NCI-H82 (cell line): ENCODE data around the gene HGD.
A peak's percentile ranks its signal among the peaks of the same experiment; 100 is the strongest.

ENCODE experiments used
- DNase-seq: peaks from one replicate; lab custom pipeline; 2025; lab: John Stamatoyannopoulos, UW

The HGD gene

DNA sequence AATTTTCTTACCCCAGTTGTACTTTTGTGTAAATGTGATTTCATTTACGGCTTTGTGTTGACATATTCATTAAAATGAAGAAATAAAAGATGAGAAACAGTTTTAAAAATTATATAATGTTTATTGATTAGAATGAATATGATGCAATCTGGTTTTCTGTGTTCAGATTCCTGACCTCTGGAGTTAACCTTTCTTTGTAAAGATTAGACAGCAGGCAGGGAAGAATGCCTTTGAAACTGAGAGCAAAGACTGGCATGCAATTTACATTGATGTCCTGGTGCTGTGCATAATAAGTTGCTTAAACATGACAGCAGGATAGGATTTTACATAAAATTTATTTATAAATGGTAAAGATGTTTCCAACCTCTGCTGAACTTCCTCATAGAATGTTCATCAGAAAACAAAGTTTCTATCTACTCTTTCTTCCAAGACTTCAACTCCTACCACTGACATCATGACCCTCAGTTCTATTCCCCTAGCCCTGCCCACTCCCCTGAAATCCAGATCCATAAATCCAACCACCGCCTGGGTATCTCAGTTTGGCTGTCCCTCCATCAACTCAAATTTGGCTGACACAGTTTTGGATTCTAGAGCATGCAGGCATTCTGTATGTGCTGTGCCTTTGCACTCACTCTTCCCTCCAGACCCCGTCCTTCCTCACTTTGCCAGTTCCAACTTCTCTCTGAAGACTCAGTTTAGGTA, 1.7 kb downstream of the HGD start:
- DNase-seq = no peak

DNA sequence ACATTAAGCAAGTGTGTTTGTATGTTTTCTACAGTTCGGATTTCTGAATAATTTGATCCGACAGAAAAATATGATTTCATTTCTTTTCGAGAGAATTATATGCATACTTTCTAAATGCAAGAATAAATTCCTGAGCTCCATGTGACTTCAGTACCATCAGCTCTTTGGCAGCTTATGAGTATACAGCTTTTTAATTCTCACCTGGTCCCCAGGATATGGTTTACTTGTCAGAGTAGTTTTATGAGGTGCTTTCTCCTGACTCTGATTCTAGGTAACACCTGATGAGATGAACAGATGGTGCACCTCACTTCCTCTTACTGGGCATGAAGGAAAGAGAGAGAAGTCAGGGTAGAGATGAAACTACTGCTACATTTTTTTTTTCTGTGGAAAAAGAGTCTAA, 3.1 kb downstream of the HGD start:
- DNase-seq = peak; percentile 14

DNA sequence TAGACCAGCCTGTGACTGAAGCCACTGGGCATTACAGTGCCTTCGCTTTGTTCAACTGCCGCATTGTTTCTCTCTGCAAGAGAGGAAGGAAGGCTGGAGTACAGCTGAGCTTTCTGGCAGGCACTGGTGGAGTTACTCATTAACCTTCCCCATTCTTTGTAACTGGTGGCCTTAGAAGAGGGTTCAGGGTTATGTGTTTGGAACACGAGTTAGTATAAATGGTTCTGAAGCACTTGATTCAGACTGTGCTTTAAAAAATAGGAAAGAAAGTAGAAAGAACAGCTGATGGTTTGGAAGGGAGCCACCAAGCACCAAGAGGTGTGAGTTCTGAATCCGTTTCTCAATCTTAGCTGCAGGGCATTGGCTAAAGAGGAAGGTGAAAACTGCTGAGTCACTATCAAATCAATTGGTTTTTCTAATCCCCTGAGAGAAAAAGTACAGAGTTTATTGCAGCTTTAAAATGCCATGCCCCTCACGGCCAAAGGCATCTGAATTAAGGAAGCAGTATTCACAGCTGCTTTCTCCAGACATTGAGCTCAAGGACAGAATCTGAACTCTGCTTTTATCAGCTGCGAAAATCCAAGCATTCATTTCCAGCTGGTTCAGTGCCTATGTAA, 3.6 kb downstream of the HGD start:
- peak; percentile 64 for DNase-seq

DNA sequence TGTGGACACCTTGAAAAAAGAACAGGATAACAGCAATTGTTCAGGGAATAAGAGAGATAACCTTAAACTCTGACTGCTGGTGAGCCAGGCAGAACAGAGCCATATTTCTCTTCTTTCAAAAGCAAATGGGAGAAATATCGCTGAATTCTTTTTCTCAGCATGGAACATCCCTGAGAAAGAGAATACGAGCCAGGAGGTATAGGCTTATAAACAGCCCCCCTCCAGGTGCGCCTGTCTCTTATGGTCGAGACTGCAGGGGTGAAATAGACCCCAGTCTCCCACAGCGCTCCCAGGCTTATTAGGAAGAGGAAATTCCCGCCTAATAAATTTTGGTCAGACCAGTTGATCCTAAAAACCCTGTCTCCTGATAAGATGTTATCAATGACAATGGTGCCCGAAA, 4.8 kb downstream of the HGD start:
- DNase-seq = peak; percentile 69

DNA sequence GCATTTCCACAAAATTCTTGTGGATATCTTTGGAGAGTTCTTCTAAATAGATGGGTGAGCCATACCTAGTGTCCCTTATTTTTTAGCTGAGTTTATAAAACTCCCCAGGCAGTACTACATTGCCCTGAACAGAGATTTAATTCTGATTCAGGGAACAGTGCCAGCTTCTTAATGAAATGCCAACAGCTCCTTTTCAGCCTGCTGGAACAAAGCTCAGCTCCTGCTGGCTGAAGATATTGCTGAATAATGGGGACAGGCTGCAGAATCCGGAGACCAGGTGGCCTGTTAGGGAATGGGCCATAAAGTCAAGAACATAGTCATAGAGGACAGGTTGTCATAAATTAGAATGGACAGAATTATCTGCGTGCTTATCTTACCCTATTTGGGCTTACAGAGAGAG, 8.9 kb downstream of the HGD start:
- DNase-seq = peak; percentile 42

DNA sequence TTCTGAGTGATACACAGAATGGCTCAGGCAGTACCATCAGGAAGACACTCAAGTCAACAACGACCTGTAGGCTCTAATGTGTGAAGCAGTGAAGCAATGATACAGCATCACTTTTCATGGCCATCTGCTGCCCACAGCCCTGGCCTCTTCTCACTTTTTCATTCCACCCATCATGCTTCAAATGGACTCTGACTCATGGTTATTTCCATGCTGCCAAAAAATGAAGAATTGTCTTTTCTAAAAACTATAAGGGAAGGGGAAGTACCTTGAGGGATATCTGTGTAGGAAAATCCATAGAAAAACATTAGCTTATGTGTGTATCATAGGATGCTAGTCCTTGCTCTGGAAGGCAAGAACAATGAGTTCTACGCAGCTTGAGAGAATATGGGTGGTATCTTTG, 11.5 kb downstream of the HGD start:
- DNase-seq = no peak

DNA sequence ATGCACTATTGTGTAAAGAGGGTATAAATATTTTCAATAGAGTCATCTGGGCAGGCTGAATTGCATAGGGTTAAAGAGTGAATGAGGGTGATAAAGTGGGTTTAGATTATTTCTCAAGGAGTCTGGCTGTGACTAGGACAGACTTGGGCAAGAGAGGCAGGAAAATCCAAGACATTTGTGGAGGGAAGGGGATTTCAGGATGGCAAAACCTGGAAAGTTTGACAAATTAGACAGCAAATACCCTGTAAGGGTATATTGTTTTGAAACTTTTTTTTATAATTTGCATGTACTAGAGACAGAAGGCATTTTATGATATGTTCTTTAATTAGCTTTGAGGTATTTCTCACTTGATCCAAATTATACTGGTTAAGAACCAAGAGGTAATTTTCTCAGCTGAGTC, 17.1 kb downstream of the HGD start:
- DNase-seq = no peak

DNA sequence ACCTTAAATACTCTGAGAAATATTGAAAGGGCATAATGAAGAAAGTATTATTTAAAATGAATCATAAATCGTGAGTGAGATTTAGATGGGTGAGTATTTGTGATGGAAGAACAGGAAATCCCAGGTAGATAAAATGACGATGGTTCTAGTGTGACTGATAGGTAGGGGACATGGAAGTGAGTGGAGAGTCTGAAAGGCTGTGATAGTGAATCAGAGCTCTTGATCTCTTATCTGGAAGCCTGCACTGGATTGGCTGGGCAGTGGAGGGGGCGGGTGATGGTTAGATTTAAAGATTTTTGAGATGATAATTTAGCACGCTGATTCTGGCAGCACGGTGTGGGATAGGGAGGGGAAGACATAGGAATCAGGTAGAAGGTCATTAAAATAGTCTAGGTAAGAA, 20.1 kb downstream of the HGD start:
- DNase-seq = no peak

DNA sequence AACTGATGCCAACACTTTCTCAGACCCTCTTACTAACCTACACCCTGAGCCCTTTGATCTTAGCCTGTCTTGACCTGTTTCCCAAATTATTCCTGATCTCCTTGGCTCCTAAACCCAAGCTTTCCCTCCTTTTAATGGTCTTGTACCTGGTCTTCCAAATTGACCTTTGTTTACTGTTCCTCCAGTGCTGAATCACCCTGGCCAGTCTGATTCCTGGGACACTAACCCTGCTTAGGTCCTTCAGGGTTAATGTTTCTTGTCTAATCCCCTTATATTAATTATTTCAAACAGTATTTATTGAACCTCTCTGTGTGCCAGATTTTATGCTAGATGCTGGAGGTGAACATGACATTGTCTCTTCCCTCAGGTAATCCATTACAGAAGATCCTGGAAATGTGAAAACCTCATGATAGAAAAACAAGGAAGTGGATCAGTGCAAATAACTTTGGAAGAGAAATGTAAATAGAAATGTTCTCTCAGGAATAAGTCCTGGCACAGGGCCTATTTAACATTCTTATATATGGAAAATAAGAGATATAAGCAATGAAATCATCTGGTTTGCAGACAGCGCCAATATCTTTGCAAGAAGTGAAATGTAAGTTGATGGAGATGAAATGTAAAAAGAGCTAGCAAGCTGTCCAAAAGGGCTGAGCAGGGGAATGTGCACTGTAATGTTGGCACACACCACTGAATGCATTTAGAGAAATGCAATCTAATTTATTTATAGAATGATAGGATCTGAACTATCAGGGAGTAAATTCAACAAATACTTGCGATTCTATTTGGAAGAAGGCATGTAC, 20.7 kb downstream of the HGD start:
- no peak for DNase-seq

DNA sequence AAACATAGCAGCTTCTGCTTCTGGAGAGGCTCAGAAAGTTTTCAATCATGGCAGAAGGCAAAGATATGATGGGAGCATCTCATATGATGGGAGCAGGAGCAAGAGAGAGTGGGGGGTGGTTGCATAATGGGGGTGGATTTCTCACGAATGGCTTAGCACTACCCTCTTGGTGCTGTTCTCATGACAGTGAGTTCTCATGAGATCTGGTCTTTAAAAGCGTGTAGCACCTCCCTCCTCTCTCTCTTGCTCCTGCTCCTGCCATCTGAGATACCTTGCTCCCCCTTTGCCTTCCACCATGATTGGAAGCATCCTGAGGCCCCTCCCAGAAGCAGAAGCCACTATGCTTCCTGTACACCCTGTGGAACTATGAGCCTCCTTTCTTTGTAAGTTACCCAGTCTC, 22.2 kb downstream of the HGD start:
- DNase-seq = no peak

DNA sequence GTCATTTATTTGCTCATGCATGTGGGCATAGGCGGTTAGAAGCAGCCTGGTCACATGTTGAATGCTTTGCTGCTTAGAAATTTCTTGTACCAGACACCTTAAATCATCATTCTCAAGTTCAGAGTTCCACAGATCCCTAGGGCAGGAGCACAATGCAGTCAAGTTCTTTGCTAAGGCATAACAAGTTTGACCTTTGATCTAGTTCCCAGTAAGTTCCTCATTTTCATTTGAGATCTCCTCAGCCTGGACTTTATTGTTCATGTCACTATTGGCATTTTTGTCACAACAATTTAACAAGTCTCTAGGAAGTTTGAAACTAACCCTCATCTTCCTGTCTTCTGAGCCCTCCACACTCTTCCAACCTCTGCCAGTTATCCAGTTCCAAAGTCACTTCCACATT, 22.8 kb downstream of the HGD start:
- DNase-seq = no peak

DNA sequence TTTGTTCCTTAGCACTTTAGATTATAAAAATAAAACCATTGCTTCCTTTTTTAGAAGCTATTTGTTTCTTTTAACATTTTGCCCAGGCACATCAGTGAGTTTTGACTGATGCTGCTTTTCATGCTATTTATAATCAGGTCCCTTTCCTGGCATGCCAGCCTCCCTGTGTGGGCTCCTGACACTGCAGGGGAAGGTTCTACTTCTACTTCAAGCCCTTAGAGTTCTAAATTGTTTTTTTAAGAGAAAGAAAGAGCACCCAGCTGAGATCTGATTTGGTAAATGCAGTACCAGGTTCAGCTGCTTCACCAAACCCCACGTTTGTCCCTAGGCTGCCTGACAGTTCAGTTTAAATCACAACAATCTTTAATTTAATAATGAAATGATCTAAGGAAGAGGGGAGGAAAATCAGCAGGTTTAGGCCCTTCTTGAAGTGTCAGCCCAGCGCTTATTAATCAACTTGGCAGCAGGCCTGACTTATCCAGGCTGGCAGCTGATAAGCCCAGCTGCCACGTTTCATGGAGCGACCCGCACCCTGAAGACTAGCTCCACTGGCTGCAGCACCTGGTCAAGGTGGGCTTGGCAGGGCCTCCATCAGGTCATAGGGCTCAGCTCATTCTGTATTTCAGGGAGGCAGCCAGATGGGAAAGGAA, 29.0 kb downstream of the HGD start:
- DNase-seq = peak; percentile 92

DNA sequence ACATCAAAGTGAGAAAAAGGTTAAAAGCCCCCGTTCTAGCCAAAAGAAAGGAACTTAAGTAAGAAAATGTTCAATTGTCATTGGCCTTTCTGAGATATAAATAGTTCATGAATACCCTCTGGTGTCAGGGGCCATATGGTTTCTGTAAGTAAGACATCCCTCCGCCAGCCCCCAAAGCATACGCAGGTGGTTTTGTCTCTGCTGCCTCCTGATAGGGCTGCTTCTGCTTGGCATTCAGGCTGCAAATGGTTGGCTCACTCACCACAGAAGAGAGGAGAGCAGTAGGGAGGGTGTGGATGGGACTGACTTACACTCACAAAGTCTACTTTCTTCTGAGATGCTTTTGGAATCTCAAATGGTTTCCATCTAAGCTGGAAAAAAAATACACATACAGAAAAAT, 29.8 kb downstream of the HGD start:
- DNase-seq = peak; percentile 90

DNA sequence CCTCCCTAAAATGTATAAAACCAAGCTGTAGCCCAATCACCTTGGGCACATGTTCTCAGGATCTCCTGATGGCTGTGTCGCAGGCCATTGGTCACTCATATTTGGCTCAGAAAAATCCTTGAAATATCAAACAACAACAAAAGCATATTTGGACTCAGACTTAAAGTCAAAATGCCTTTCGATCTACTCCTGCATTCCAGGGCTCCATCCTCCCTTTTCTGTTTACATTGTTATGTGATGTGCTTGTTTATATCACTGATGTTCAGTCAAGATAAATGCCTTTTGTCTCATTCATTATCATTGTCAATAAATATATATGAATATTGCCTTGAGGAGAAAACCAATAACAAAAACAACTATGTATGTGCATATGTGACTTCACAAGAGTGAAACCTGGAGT, 31.7 kb downstream of the HGD start:
- no peak for DNase-seq

DNA sequence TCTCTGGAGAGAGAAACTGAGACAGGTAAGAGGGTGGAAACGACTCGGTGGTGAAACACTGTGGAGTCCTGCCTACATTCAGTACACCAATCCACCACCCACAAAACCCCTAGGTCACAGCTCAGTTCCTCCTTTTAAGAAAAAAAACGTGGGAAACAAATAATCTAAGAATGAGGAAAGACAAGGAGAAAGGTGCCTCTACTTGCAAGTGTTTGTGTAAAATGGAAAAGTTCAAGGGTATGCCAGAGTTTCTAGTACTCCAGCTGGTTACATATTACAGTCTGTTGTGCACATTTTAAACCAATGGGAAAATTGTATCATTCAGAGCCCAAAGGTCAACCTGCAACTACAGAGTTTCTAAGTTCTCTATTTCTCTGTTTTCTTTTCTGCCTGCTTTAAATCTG, 32.2 kb downstream of the HGD start:
- DNase-seq = no peak

DNA sequence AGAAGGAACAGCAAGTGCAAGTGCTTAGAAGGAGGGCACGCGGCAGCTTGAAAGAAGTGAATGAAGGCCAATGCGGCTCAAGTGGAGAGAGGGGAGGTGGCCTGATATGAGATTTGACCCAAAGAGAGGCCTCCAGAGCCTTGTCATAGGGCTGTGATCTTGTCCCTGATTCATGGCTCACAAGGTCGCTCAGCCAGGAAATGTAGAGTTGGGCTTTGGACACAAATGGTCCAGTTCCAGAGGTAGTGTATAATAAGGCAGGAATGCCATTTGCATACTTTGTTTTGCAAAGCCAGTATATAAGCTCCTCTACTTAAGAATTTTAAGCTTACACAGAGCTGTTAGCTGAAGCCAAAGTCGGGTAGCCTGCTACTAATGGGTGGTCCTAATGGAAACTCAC, 33.7 kb downstream of the HGD start:
- DNase-seq = peak; percentile 17

DNA sequence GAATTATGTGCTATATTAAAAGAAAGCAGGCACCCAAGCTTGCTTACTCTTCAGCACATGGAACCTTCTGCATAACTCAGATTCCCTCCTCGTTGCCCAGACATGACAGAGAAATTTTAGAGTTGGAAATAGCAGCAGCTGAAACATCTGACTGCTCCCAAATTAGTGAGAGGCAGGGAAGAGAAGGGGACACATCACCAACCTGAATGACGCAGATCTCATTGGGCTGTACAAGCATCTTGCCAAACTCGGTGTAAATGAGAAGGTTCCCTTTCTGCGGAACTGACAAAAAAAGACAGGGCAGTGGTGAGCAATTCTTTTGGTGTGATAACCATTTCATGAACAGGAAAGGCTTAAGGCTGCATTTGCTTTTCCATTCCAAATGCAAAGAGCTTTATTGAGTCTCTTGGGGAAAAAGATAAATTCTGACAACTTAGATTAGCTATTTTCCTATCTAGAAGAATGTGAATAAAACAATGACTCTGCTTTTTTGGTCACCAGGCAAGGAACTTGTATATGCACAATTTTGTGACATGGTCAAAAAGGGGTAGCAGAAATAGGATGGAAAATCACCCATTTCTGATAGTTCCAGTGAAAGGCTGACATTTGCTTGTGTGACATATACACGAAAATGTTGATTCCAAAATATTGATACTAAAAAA, 35.1 kb downstream of the HGD start:
- DNase-seq = no peak

DNA sequence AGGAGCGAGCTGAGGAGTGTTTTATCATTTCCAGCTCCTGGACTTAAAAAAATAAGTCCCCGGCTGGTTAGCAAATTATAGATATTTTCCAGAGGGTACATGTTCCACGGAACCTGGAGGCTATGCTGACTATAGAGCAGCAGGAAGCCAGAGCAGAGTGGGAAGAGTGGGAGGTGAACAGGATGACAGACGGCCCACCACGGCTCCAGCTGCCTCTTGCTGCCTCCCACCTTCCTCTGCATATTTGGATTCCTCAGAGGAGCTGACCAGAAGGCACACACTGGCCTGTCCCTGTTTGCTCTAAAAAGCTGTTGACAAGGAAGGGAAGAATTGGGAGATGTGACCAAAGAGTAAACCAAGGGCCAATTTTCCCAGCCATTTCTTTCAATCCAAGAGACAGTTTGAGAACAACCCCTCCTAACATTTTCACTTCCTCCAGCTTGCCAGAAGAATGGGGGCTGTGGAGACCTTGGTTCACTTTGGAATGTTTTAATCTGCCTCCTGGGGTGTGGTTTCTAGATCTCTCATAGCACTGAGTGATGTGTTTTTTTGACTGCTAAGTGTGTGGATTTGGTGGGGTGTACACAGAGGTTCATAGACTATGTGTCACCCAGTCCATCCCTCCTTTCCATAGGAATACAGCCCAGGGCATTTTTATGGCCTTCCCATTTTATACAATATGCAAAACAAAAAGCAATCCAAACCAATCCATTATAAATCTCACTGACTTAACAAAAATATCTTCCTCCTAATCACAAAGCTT, 36.8 kb downstream of the HGD start:
- peak; percentile 17 for DNase-seq

DNA sequence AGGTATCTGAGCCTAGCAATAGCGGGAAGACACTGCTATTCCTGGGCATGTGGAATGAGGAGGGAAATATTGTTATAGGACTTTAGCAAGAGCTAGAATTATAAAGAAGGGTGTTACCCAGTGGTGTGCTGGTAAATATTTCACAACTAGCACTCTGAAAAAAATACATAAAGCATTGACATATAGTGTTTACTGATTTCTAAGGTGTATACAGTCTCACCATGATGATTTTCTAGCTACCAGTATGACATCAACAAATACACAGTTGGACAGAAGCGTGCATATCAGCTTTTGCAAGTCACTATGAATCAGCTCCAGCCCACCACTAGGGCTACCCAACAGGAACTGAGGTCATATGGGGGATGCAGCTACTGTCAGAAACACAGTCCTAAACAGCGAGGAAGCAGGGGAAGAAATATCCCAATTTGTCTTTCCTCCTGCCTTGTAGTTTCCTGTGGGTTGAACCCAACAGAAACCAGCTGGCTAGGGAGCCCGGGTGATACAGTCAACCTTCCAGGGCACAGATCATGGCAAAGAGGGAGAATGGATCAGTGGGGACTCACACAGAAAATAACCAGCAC, 39.6 kb downstream of the HGD start:
- DNase-seq = no peak

DNA sequence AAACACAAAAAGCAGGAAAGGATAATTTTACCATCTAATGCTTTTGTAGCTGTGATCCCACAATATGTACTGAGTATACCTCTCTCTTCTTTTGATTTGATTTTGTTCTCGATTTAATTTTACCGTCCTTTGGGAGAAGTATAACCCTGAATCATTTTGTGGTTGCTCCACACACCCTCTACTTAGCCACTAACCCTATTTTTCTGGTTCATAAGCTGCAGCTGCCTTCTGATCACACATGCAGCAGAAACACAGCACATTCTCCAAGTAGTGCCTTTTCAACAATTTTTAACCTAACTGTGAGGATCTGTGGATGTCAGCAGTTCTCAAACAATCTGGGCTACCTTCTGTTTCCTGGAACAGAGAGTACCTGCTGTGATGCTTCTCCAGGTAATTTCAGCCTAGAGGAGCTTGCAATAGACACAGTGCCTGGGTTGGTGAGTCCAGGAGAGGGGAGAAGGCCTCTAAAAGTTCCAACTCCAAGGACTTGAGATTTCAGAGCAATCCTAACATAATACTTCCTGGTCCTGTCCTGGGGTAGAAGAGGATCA, 40.3 kb downstream of the HGD start:
- no peak for DNase-seq

DNA sequence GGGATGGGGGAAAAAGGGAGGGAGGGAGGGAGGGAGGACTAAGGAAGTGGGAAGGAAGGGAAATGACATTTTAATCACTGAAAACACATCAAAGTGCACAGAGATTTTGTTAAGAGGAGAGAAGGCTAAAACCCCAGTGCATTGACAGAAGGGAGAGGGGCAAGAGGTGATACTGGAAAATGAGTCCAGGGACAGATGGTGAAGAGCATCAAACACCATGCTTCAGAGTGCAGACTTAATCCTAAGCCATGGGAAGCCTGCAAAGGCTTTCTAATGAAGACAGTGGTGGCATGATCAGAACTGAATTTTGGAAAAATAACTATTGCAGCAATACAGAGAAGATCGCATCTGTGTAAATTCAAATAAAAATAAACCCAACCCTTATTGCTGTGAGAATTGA, 41.8 kb downstream of the HGD start:
- DNase-seq = peak; percentile 97
